Measurements from ENCODE around the gene PCNX2.
"Not testable (repeated sequence)": the region's sequence is repeated elsewhere in the genome, so short reads cannot be mapped to it uniquely, and the experiment has no call there.

PCNX2 gene

DNA sequence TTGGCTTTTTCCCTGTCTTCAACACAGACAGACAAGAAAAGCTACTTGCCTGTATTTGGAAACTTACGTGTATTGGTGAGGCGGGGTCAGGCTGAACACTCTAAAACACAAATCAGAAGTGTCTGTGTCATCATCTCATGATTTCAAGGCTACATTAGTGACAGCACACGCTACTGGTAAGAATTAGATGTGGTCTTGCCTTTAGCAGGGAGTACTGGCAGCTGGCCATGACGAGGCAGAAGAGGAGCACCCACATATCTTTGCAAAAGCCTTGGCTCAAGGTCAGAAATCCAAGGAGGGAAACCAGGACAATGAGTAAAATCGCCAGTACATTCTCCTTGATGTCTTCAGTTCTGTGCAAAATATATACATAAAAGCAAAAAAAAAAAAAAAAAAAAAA, 77.7 kb downstream of the PCNX2 start:
- no peak for DNase-seq

DNA sequence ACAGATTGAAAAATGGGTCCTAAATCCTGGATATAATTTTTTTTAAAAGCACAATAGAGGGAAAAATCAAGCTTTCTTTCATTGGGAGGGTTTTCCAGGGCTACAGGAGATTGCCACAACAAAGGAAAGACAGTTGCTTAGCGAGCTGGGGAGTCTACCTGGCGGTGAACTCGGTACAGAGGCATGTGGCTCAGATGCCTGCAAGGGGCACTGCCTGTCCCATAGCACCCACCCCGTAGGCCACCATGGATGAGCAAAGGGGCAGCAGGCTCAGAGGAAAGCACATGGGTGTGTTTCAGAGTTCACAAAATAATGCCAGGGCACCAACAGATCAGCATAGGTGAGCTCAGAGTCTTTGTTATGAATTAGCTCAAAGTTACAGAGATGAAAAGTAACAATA, 79.5 kb downstream of the PCNX2 start:
- DNase-seq: no peak

DNA sequence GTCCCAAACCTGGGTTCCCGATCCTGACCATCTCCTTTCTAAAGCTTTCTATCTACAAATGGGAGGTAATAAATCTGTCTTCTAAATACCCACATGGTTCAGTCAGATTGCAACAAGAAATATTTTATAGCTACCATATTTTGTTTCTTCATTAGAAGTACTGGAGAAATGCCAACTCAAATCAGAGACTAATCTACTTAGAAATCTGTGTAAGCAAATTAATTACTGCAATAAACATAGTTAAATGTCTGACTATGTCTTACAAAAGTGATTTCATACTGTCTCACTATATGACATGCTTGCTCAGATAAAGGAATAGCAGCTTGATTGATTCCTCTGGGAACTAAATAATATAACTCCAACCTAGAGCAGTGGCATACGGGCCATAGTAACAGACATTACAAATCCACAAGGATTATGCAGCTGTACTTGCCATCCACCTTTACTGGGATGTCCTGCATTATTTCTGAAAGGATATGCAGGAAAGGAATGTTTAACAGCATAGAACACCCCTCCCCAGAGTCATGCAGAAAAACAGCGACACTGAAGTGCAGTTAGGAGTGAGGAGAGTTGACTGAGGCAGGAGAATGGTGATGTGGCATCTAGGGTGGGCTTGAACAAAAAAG, 80.3 kb downstream of the PCNX2 start:
- DNase-seq: no peak

GRCh38 chr1:233211595-233211994, 83.9 kb downstream of the PCNX2 start:
- DNase-seq: no peak

- DNase-seq: no peak
Observed at GRCh38 chr1:233211106-233211505, 84.4 kb downstream of the PCNX2 start.

- DNase-seq: no peak
Observed at GRCh38 chr1:233209481-233209880, 86.0 kb downstream of the PCNX2 start.

- DNase-seq: no peak
Observed at GRCh38 chr1:233208687-233209086, 86.8 kb downstream of the PCNX2 start.

- DNase-seq: no peak
Observed at GRCh38 chr1:233197940-233198339, 97.6 kb downstream of the PCNX2 start.

GRCh38 chr1:233193741-233194140, 101.8 kb downstream of the PCNX2 start:
- DNase-seq: no peak

DNA sequence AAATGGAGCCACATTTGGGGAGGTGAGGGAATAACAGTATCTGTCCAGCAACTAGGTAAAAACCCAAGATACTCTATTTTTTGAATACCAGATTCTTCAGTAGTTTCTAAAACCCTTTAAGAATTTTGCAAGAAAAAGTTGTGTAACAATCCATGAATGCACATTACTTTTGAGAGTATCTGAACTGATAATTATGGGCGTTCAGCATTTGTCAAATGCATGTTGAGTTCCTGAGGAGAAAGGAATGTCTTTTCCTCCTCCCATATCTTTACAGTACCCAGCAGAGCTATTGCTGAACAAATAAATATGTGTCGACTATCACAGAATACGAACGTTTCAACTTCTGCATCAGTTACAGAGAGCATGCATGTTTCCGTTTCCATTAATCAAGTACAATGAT, 104.5 kb downstream of the PCNX2 start:
- DNase-seq: no peak

- no peak for DNase-seq
Observed at GRCh38 chr1:233189526-233189925, 106.0 kb downstream of the PCNX2 start.

- DNase-seq: no peak
Observed at GRCh38 chr1:233188061-233188460, 107.5 kb downstream of the PCNX2 start.

DNA sequence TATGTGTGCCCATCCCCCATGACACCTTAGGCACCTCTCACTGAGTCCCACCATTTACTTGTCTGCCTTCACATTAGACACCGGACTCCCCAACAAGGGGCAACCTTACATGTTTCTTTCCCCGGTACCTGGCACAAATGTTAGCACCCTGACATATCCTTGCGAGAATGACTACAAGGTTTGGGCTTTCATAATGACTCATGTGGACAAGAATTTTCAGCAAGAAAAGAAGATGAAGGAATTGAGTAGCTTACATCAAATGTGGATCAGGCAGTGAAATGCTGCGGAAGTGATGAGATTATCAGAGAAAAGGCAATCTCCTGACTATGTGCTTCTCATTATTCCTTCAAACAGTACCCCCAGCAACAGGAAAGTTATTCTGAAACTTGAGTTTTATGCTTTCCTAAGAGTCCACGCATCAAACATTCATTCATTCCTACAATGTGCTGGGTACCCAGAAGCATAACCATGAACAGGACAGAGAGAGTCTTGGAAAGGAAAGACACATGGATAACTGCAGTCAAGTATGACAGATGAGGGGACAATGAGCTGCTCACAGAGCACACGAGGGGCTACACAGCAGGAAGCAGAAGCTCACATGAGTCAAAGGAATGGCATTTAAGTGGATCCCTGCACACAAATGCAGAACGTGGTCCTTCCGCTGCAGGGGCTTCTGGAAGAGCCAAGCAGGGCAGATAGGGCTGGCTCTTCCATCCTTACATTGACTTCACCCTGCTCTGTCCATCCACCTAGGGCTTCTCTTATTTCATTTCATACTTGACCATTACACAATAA, 112.1 kb downstream of the PCNX2 start:
- DNase-seq: no peak

GRCh38 chr1:233182587-233182986, 112.9 kb downstream of the PCNX2 start:
- DNase-seq: no peak

GRCh38 chr1:233180641-233181364, 114.7 kb downstream of the PCNX2 start:
- no peak for DNase-seq

DNA sequence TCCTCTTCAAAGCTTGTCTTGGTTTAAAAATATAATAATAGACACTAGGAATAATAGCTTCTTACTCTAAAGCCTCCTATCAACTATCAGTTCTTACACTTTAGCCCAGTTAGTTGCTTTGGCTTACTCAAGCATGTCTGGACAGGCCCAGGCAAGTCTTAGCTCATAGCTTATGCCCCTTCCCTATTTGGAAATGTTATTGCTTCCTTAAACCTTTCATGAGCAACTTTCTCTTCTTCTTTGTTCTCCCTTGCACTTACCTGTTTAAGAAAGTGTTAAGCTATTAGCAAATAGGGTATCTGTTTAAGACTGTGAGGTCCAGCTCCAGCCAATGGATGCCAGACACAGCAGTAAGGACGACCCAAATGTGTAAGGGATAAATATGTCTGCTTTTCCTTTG, 115.9 kb downstream of the PCNX2 start:
- DNase-seq: not testable (repeated sequence)

- no peak for DNase-seq
Observed at GRCh38 chr1:233172201-233172600, 123.3 kb downstream of the PCNX2 start.

DNA sequence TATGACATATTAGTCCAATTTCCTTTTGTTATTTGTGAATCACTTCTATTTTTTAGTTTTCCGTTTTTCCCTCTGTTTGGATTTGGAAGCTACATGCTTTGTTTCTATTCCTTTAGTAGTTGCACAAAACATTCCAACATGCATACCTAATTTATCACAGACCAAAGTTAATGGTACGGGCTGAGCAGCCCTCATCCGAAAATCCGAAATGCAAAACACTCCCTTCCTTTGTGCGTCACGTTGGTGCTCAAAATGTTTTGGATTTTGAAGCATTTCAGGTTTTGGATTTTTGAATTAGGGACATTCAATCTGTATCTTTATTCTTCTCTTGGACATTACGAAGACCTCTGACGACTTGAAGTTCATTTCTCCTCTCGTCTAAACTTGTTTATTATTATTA, 124.8 kb downstream of the PCNX2 start:
- no peak for DNase-seq

- no peak for DNase-seq
Observed at GRCh38 chr1:233168384-233168783, 127.1 kb downstream of the PCNX2 start.

DNA sequence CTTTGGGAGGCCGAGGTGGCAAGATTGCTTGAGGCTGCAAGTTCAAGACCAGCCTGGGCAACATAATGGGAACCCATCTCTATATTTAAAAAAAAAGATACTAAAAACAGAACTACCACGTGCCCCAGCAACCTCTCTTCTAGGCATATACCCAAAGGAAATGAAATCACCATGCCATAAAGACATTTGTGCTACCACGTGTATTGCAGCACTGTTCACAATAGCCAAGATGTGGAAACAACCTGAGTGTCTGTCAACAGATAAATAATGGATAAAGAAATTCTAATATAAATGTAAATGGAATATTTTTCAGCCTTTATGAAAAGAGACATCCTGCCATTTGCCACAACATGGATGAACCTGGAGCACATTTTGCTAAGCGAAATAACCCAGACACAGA, 128.6 kb downstream of the PCNX2 start:
- no peak for DNase-seq

DNA sequence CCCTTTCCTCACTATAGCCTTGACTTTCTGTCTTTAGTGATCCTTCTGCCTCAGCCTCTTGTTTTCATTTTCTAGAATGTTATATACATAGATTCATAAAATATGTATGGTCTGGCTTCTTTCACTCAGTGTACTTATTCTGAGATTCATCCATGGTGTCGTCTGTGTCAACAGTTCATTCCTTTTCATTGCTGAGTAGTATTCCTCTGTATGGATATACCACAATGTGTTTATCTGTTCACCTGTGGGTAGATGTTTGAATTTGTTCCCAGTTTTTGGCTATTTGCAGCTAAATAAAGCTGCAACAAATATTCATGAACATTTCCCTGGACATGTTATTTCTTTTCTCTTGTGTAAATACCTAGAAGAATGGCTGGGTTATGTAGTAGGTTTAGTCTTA, 131.8 kb downstream of the PCNX2 start:
- DNase-seq: no peak

- no peak for DNase-seq
Observed at GRCh38 chr1:233158322-233158721, 137.2 kb downstream of the PCNX2 start.

- DNase-seq: no peak
Observed at GRCh38 chr1:233157245-233157644, 138.3 kb downstream of the PCNX2 start.

- no peak for DNase-seq
Observed at GRCh38 chr1:233151861-233152260, 143.7 kb downstream of the PCNX2 start.

All from NCI-H510A (cell line).